K562 (cell line): ENCODE data around the gene GCNT2.

ENCODE experiments used
- KLF13 ChIP-seq: fragments of 450-650 bp; IDR thresholded peaks from 2 replicates; pipeline ENCODE4 v1.6.1; 2016; ENCODE audit warnings: missing genetic modification characterization, low read depth, mild to moderate bottlenecking, missing compliant biosample characterization, moderate library complexity, borderline replicate concordance
- MAZ ChIP-seq, 2 experiments: fragments of 450-650 bp in 1 of 2; sonication (generic) in 1 of 2; formaldehyde crosslinking; IDR thresholded peaks in 1 of 2; conservative IDR thresholded peaks in 1 of 2; 2 replicates each; pipeline versions ENCODE4 v1.4.0 to v1.5.0; 2020; ENCODE audit warnings: mild to moderate bottlenecking in 1 of 2, missing genetic modification reagents in 1 of 2
- MED1 ChIP-seq: sonication (generic); formaldehyde crosslinking; IDR thresholded peaks from 2 replicates; pipeline ENCODE4 v1.8.1; 2023; ENCODE audit warnings: missing genetic modification reagents, borderline replicate concordance
- POLR3G ChIP-seq: IDR thresholded peaks from 2 replicates; pipeline ENCODE4 v1.6.1; 2011; ENCODE audit not compliant: insufficient read length, insufficient replicate concordance; ENCODE audit errors: extremely low read depth
- SFPQ ChIP-seq: fragments of 200-400 bp; formaldehyde crosslinking; IDR thresholded peaks from 2 replicates; pipeline ENCODE4 v1.6.1; 2017; ENCODE audit warnings: mild to moderate bottlenecking, low read depth, low read length, moderate library complexity
- SRF ChIP-seq, 2 experiments: fragments of 250-450, 450-650 bp in 1 of 2; sonication (Bioruptor Pico) in 1 of 2; sonication (generic) in 1 of 2; formaldehyde crosslinking; IDR thresholded peaks; 2 replicates each; pipeline versions ENCODE4 v1.5.0 to v1.5.1; 2020 to 2022; ENCODE audit warnings: mild to moderate bottlenecking in 1 of 2, missing genetic modification reagents in 1 of 2
- ZBTB43 ChIP-seq: sonication (generic); formaldehyde crosslinking; IDR thresholded peaks from 2 replicates; pipeline ENCODE4 v1.8.0; 2023; ENCODE audit warnings: mild to moderate bottlenecking, missing genetic modification reagents
- ZNF639 ChIP-seq, 2 experiments: fragments of 200-800 bp in 1 of 2; sonication (Bioruptor generic) in 1 of 2; sonication (generic) in 1 of 2; formaldehyde crosslinking in 1 of 2; IDR thresholded peaks in 1 of 2; conservative IDR thresholded peaks in 1 of 2; 2 replicates each; pipeline versions ENCODE4 v1.5.0 to v1.6.1; 2016 to 2020; ENCODE audit warnings: missing compliant biosample characterization in 1 of 2, missing genetic modification characterization in 1 of 2, missing genetic modification reagents in 1 of 2

GRCh38 chr6:10507715-10508114, 13.4 kb upstream of the GCNT2 start:
- TF ChIP-seq POLR3G (no peak), MED1 (CRISPR knock-in tag) (no peak), KLF13 (tag) (no peak), ZBTB43 (CRISPR knock-in tag) (no peak), SFPQ (no peak), ZNF639 (CRISPR knock-in tag; conservative IDR thresholded peaks at IDR 0.05 in 1 of 2, IDR thresholded peaks at IDR 0.05 in 1 of 2) (no peak), SRF (CRISPR knock-in tag; IDR thresholded peaks at IDR 0.05) (no peak), MAZ (CRISPR knock-in tag; conservative IDR thresholded peaks at IDR 0.05 in 1 of 2, IDR thresholded peaks at IDR 0.05 in 1 of 2) (no peak)
